GM18951 (cell line): Measurements from ENCODE around the gene HIGD2B.
"Not testable (repeated sequence)": the region's sequence is repeated elsewhere in the genome, so short reads cannot be mapped to it uniquely, and the experiment has no call there.

Source experiments
- POLR2A ChIP-seq: IDR thresholded peaks from 4 replicates; pipeline ENCODE4 v1.6.1; 2011; ENCODE audit warnings: mild to moderate bottlenecking; ENCODE audit not compliant: insufficient read length, insufficient read depth; ENCODE audit errors: extremely low read depth
- in situ Hi-C: fragments of 300-500 bp; cut with MboI; formaldehyde crosslinking; loops from one replicate; pipeline ENCODE4 v1.12.0; 2022; ENCODE audit warnings: low sequenced_read_pairs, mixed read lengths, inconsistent platforms; ENCODE audit not compliant: unreplicated experiment

Gene HIGD2B

DNA sequence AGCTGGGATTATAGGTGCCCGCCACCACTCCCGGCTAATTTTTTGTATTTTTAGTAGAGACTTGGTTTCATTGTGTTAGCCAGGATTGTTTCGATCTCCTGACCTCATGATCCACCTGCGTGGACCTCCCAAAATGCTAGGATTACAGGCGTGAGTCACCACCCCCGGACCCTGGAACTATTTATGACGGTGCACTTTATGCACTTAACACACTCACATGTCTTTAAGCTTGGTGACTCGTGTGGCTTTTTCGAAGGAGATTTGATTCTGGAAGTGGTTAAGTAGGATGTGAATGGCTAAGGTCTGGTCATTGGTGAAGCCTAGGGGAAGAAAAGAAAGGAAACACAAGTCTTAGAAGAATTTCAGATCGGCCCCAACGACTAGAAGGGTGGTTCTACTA is 20.3 kb upstream of the HIGD2B start:
- no peak for TF ChIP-seq POLR2A
- in situ Hi-C loops = no loop called here

DNA sequence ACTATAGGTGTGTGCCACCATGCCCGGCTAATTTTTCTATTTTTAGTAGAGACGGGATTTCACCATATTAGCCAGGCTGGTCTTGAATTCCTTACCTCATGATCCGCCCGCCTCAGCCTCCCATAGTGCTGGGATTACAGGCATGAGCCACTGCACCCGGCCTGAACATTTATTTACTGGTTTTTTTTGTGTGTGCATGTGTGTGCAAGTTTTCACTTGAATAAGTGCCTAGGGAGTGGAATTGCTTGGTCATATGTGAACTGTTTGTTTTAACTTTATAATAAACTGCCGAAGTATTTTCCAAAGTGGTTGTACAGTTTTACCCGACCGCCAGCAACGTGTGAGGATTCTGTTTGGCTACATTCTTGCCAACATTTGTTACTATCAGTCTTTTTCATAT is 14.1 kb upstream of the HIGD2B start:
- TF ChIP-seq POLR2A = no peak
- in situ Hi-C loops = no loop called here

GRCh38 chr15:72698938-72699337 is 13.0 kb upstream of the HIGD2B start:
- no peak for TF ChIP-seq POLR2A
- in situ Hi-C loops = no loop called here

- in situ Hi-C loops = no loop called here
- no peak for TF ChIP-seq POLR2A
Observed at GRCh38 chr15:72690938-72691337, 5.0 kb upstream of the HIGD2B start.

DNA sequence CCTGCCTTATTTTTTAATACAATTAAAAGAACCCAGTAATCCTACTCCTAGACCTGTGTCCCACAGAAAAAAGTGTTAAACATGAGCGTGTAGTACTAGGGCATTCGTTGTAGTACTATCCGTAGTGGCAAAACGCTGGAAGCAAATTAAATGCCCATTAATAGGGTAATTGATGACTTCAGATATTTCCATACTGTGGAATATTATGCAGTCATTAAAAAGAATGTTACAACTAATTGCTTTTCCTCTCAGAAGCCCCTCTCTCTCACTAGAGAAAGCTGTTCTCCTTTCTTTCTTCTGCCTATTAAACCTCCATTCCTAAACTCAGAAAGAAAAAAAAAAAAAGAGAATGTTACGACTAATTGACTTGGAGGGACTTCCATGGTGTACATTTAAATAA is 2.7 kb upstream of the HIGD2B start:
- in situ Hi-C loops = no loop called here
- TF ChIP-seq POLR2A = no peak

DNA sequence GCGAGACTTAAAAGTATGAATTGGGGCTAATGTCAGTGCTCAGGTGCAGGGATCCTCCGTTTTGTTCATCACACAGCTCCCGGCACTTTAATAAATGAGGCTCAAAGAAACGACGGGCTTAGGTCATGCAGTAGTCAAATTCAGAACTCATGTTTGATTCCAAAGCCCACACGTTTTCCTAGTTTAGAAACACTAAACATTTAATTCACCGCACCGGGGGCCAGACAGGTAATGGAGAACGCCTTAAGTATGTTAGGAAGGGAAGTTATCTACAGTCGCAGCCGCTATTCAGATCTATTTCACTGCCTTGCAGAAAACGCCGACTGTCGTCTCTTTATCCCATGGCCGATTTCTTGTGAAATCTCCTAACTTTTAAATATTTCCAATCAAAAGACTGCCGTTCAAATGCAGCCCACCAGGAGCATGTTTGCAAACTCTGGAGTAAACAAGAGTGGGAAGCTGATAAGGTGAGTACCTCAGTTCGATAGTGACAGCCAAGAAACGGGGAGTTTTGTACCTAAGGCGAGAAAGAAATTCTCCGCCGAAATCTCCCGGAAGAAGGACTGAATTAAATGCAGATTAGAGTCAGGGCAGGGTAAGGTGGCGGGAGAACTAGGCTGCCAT is 569 bp downstream of the HIGD2B start:
- in situ Hi-C loops = no loop called here
- TF ChIP-seq POLR2A = no peak

DNA sequence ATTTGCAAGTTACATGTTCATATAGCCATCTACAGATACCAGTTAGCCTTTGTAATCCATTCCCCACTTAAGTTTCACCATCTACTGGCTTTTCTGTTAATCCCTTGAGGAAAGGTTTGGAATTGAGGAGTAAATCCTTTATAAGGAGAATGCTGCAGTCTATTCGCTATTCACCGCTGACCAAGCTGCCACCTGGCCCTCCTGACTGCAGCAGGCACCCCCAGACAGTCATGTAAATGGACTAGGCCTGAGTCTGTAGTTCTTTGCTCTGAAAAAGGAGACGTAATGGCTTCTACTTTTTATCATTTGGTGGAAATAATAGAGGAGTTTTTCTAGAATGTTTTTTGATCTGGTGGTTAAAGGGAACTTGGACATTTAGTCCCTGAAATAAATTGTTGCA is 3.2 kb downstream of the HIGD2B start:
- no peak for TF ChIP-seq POLR2A
- in situ Hi-C loops = no loop called here

GRCh38 chr15:72680931-72681330 is 5.1 kb downstream of the HIGD2B start:
- no peak for TF ChIP-seq POLR2A
- in situ Hi-C loops = no loop called here

GRCh38 chr15:72676838-72677237 is 9.1 kb downstream of the HIGD2B start:
- TF ChIP-seq POLR2A = no peak
- in situ Hi-C loops = no loop called here

DNA sequence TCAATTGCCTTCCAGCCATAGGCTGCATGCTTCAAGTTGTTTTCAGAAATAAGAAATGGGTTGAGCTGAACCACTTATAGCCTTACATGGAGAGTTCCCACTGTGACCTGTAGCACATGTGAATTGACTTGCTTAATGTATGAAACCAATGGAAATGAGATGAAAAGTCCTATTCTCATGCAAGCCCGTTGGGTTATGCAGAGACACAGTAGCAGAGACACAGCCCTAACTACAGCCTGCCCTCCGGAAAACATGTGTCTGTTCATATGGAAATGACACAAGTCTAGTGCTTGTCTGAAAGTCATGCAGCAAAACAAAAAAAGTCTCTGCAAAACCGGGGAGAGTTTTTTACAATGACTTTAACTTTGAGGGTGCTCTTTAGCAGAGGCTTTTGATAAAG is 14.5 kb downstream of the HIGD2B start:
- in situ Hi-C loops = no loop called here

DNA sequence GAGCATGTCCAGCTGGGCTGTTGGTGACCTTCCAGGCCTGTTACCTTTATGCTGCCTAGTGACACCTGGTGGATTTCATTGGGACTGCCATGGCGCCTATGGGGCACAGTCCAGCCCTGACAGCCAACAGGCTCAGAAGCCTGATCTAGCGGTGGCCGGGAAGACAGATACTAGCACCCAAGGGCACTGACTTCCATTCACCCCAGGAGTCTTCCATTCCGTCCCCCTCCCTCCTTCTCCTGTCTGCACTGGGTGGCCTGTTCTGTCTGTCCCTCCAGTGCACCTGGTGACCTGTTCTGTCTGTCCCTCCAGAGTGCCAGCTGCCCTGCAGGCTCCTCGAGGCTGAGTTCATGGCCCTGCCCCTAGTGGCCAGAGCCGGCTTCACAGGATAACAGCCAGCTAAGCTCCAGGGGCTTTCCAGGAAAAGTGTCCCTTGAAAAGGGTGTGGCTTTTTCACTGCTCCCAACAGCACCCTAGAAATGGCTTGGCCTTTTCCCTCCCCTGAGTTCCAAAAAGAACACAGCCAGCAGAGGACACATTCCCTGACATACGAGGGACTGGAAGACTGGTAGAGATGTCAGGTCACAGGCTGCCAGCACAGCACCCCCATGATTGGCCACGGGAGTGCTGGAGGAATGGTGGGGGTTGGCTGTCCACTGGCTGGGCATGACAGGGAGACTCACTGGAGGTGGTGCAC is 15.2 kb downstream of the HIGD2B start:
- in situ Hi-C loops = not testable (repeated sequence)

More for the DNA sequence above, 14.5 kb downstream of the HIGD2B start:
- no peak for TF ChIP-seq POLR2A

- in situ Hi-C loops = not testable (repeated sequence)
Observed at GRCh38 chr15:72669803-72670202, 16.2 kb downstream of the HIGD2B start.

DNA sequence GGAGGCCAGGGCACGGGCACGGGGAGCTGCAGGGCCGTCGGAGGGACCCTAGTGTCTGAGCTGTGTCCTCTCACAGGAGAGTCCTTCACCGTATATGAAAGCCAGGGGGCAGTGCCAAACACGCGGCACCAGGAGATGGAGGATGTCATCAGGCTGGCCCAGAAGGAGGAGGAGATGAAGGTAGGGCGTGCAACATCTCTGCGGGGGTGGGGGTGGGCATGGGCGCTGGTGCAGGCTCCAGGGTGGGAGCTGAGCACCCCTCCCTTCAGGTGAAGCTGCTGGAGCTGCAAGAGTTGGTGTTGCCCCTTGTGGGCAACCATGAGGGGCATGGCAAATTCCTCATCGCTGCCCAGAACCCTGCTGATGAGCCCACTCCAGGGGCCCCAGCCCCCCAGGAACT is 20.3 kb downstream of the HIGD2B start:
- in situ Hi-C loops = not testable (repeated sequence)

DNA sequence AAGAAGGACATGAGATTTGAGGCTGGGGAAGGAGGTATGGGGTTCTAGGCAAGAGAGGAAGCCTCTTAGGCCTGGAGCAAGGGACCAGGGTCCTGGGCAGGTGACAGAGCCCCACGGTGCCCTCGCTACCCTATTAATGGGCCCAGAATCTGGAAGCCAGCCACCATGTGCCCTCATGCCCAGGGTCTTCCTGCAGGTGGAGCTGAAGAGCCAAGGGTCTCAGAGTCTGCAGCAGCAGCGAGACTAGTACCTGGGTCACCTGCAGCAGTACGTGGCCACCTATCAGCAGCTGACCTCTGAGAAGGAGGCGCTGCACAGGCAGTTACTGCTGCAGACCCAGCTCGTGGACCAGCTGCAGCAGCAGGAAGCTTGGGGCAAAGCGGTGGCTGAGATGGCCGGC is 22.1 kb downstream of the HIGD2B start:
- in situ Hi-C loops = not testable (repeated sequence)

DNA sequence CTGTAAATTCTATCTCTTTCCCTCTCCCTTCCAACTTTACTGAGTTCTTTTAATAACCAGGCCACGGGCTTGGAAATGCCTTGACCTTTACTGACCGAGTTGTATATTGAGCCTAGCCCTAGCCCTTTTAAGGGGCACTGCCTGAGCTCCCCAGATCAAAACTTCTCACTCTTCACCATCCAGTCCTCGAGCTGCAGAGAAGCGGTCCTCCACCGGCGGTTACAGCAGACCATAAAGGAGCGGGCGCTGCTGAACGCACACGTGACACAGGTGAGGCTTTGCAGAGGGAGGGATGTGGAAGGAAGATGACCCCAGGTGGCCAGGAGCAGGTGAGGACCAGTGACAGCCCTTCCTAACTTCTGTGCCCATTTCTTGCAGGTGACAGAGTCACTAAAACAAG is 24.9 kb downstream of the HIGD2B start:
- in situ Hi-C loops = not testable (repeated sequence)

- in situ Hi-C loops = not testable (repeated sequence)
Observed at GRCh38 chr15:72656014-72656413, 30.0 kb downstream of the HIGD2B start.

- in situ Hi-C loops = not testable (repeated sequence)
Observed at GRCh38 chr15:72654397-72654796, 31.6 kb downstream of the HIGD2B start, which contains the start of gene GOLGA6B. Gene GOLGA6B, plus strand, starts transcription at chr15:72654697. Its CDS starts 41 bp downstream, at chr15:72654738.

DNA sequence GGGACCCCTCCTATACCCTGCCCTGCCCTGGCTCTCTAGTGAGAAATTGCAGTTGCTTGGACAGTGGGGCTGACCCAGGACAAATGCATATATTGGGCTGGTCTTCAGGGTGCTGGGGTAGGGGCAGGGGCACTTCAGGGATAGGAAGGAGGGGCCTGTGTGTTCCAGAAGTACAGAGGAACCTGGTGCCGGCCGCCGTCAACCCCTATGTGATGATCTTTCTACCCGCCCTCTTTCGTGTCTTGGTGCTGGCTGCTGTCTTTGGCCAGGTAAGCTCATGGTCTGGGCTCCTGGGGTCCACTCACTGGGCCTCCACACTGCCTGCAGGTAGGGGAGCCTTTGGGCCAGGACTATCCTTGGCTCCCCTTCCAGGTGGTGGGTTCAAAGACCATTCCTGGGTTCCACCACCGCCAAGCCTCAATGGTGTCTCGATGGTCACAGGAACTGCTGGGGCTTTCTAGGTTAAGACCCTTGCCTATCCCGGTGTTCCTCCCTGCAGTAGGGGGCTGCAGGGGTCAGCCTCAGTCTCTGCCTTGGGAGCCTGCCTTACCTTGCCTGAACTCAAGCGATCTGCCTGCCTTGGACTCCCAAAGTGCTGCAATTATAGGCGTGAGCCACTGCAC is 37.2 kb downstream of the HIGD2B start:
- in situ Hi-C loops = not testable (repeated sequence)

- in situ Hi-C loops = not testable (repeated sequence)
Observed at GRCh38 chr15:72642271-72642670, 43.7 kb downstream of the HIGD2B start.
